GM21825 (cell line): ENCODE measurements around the gene SCGN.

Experiments
- ATAC-seq: cut with Tn5 transposase; IDR thresholded peaks from one replicate; pipeline ENCODE4 v1.9.1; 2021; ENCODE audit warnings: mild to moderate bottlenecking, moderate library complexity; ENCODE audit not compliant: unreplicated experiment

SCGN gene

GRCh38 chr6:25639653-25640052, 12.4 kb upstream of the SCGN start:
- no peak for ATAC-seq

GRCh38 chr6:25640446-25640845, 11.6 kb upstream of the SCGN start:
- no peak for ATAC-seq

GRCh38 chr6:25640891-25641290, 11.1 kb upstream of the SCGN start:
- no peak for ATAC-seq

GRCh38 chr6:25641377-25641776, 10.6 kb upstream of the SCGN start:
- ATAC-seq, result no peak

- ATAC-seq, result no peak
These were observed 9.9 kb upstream of the SCGN start for GRCh38 chr6:25641940-25642666.

GRCh38 chr6:25642667-25643328, 9.2 kb upstream of the SCGN start:
- no peak for ATAC-seq

GRCh38 chr6:25645916-25646315, 6.1 kb upstream of the SCGN start:
- ATAC-seq, result no peak

GRCh38 chr6:25649611-25650010, 2.4 kb upstream of the SCGN start:
- ATAC-seq, result no peak

- no peak for ATAC-seq
These were observed 3.7 kb downstream of the SCGN start for GRCh38 chr6:25655723-25656122.

GRCh38 chr6:25659633-25660368, 7.8 kb downstream of the SCGN start:
- ATAC-seq, result no peak

- no peak for ATAC-seq
These were observed 8.5 kb downstream of the SCGN start for GRCh38 chr6:25660512-25660911.

GRCh38 chr6:25661129-25661779, 9.2 kb downstream of the SCGN start:
- ATAC-seq, result no peak

- ATAC-seq, result no peak
These were observed 13.4 kb downstream of the SCGN start for GRCh38 chr6:25665455-25665854.

GRCh38 chr6:25669413-25669812, 17.4 kb downstream of the SCGN start:
- ATAC-seq, result no peak

- ATAC-seq, result no peak
These were observed 18.2 kb downstream of the SCGN start for GRCh38 chr6:25670208-25670607.

- ATAC-seq, result no peak
These were observed 18.9 kb downstream of the SCGN start for GRCh38 chr6:25670793-25671513.

GRCh38 chr6:25671652-25672051, 19.6 kb downstream of the SCGN start:
- no peak for ATAC-seq

- no peak for ATAC-seq
These were observed 23.2 kb downstream of the SCGN start for GRCh38 chr6:25675167-25675566.

- ATAC-seq, result no peak
These were observed 24.8 kb downstream of the SCGN start for GRCh38 chr6:25676775-25677174.

- ATAC-seq, result no peak
These were observed 29.8 kb downstream of the SCGN start for GRCh38 chr6:25681848-25682247.

- ATAC-seq, result no peak
These were observed 30.3 kb downstream of the SCGN start for GRCh38 chr6:25682324-25682723.
